Sigmoid colon (tissue), 4 donors: ENCODE data around the gene TNXB.

Experiments used
- CTCF ChIP-seq, 4 experiments: fragments of 450-650 bp in 3 of 4; fragments of 200-600 bp in 1 of 4; IDR thresholded peaks; one replicate each; pipeline ENCODE4 v1.5.1; 2016 to 2019; ENCODE audit warnings: antibody characterized with exemption in 4 of 4, mild to moderate bottlenecking in 3 of 4, moderate library complexity in 2 of 4
- EP300 ChIP-seq, 4 donors: sonication (generic); formaldehyde crosslinking; IDR thresholded peaks; one replicate each; pipeline ENCODE4 v1.6.1; 2017; ENCODE audit warnings: antibody characterized with exemption in 4 of 4

- no peak for TF ChIP-seq EP300 (IDR thresholded peaks at IDR 0.05)
- TF ChIP-seq CTCF (IDR thresholded peaks at IDR 0.05), result no peak
These were observed 35.5 kb downstream of the TNXB start for GRCh38 chr6:32073613-32074012.
